GM18502 (cell line): ENCODE data around the gene SOCS4.

Experiments
- ATAC-seq: cut with Tn5 transposase; IDR thresholded peaks from one replicate; pipeline ENCODE4 v1.9.1; 2021; ENCODE audit warnings: mild to moderate bottlenecking; ENCODE audit not compliant: unreplicated experiment, poor library complexity

SOCS4 gene

DNA sequence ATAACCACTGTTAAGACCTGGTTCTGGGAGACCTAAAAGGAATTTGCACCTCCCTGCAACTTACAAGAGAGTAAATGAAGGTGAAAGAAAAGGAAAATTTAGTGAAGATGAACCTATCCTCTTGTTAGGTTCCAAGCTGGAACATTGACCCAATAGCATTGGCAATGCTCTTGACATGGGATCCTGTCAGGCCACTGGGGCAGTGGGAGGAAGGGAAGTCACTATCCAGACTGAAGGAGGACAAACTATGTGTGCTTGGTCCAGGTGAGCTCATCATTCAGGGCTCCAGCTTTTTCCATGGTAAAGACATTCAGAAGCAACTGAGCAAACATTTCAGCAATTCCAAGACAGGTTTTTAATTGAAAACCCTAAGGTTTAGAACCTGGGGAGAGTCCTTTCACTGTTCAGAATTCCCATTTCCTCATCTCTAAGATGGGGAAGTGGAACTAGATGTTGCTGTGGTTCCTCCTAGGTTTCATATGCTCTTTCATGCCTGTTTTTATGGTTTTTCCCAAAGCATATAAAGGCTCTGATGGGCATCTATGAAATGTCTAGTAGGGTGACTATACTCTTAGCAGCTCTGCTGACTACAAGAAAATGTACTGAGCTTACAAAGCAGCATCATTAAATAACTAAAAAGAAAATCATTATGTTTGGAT is 57.5 kb downstream of the SOCS4 start:
- ATAC-seq, result no peak

DNA sequence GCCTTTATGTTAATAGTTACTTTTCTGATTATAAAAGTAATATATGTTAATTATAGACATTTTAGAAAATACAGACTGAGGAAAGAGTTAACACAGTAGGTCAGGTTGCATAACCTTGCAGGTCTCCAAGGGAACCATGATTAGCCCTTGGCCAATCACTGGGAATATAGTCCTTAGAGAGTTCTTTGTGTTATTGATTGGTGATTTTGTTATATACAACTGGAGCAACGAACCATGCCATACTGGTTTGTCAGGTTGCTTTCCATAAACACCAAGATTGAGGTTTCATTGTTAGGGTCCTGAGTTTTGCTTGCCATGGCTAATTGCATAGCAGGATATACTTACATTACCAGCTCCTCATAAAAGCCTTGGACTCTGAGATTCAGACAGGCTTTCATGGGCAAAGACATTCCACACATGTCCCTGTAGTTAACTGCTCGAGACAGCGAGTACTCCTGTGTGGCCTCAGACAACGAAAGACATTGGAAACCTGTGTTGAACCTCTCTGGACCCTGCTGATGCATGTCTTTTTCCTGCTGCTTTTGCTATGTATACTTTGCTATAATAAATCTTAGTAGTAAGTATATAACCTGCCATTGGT is 58.1 kb downstream of the SOCS4 start:
- ATAC-seq, result no peak

GRCh38 chr14:55086938-55087337 is 59.9 kb downstream of the SOCS4 start:
- ATAC-seq, result no peak

- no peak for ATAC-seq
Observed at GRCh38 chr14:55088356-55088755, 61.3 kb downstream of the SOCS4 start.

DNA sequence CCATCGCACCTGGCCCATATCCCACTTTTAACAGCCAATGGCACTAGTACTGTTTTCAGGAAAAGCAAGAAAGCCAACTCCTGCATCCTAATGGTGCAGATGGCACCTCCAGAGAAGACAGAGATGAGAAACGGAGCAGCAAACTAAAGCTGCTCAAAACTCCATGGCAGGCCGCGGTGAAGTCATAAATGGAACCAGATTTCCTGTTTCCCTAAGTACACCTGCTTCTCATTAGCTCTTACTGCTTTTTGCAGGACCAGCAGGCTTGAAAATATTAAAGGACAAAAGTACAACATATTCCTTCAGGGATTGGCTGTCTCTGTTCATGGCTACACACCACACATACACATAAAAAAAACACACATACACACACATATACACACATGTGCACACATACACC is 65.3 kb downstream of the SOCS4 start:
- ATAC-seq, result no peak

GRCh38 chr14:55094292-55095157 is 67.5 kb downstream of the SOCS4 start:
- ATAC-seq, result no peak

GRCh38 chr14:55097881-55098560 is 71.0 kb downstream of the SOCS4 start:
- peak; percentile 70 for ATAC-seq

DNA sequence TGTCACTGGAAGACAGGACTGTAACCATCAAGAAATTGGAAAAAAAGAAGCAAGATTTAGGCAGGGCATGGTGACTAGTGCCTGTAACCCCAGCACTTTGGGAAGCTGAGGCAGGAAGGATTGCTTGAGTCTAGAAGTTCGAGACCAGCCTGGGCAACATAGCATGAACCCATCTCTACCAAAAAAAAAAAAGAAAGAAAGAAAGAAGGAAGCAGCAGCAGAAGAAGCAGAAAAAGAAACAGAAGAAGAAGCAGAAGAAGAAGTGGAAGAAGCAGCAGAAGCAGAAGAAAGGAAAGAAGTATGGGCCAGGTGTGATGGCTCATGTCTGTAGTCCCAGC is 71.5 kb downstream of the SOCS4 start:
- ATAC-seq, result no peak
